ENCODE measurements around the gene FLNB. TPM values are rescaled to one million over a fixed set of nuclear protein-coding genes. Genes with fewer than 3 reads are reported as not detected.

The FLNB gene
- total and polyA plus RNA-seq, 2 of the 13 experiments (the other 11 are each of a cell fraction or from before 2014, with no cell fraction given) = 106 to 130 TPM

DNA sequence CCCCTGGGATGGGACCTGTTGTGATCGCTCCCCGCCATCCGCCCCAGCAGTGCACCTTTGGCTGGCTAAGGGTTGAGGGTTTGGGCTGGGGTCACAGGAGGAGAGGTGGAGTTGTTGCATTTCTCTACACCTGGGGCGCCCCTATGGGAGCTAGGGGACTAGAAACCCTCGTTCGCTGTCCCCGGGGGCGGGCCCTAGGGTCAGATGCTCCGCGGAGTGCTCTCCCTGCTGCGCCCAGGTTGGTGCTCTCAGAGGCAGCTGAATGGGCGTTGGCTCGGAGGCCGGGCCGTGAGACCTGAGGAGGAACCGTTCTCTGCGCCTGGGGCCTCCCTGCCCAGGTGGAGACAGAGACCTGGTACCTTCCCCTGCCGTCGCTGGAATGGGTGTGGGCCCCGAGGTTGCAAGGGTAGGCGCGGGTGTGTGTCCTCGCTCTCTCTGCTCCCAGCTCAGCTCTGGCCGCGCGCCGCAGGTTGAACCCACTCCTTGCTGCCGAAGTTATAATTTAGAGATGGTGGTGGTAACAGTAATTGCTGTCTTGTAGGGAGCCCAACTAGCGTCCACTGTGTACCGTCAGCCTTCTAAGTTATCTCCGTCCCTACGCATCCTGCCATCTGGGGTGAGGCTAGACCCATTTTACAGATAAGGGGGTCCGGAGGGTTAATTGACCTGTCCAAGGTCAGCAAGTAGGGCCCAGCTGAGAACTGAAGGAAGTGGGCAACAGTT is 965 bp downstream of the FLNB start (continued):
- 0 out of 2 replicates have a peak, but pooled peaks have one; percentile 21 for TF ChIP-seq ZNF510 (CRISPR knock-in tag; IDR thresholded peaks at IDR 0.05; ENCODE audit: low read depth)
- 0 out of 2 replicates have a peak, but pooled peaks have one; percentile 45 for TF ChIP-seq ZNF138 (CRISPR knock-in tag; IDR thresholded peaks at IDR 0.05; ENCODE audit: low read depth)
- TF ChIP-seq, protein P1, sequence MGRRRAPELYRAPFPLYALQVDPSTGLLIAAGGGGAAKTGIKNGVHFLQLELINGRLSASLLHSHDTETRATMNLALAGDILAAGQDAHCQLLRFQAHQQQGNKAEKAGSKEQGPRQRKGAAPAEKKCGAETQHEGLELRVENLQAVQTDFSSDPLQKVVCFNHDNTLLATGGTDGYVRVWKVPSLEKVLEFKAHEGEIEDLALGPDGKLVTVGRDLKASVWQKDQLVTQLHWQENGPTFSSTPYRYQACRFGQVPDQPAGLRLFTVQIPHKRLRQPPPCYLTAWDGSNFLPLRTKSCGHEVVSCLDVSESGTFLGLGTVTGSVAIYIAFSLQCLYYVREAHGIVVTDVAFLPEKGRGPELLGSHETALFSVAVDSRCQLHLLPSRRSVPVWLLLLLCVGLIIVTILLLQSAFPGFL (CRISPR knock-in tag; IDR thresholded peaks at IDR 0.05) = no peak
- TF ChIP-seq, protein P2, sequence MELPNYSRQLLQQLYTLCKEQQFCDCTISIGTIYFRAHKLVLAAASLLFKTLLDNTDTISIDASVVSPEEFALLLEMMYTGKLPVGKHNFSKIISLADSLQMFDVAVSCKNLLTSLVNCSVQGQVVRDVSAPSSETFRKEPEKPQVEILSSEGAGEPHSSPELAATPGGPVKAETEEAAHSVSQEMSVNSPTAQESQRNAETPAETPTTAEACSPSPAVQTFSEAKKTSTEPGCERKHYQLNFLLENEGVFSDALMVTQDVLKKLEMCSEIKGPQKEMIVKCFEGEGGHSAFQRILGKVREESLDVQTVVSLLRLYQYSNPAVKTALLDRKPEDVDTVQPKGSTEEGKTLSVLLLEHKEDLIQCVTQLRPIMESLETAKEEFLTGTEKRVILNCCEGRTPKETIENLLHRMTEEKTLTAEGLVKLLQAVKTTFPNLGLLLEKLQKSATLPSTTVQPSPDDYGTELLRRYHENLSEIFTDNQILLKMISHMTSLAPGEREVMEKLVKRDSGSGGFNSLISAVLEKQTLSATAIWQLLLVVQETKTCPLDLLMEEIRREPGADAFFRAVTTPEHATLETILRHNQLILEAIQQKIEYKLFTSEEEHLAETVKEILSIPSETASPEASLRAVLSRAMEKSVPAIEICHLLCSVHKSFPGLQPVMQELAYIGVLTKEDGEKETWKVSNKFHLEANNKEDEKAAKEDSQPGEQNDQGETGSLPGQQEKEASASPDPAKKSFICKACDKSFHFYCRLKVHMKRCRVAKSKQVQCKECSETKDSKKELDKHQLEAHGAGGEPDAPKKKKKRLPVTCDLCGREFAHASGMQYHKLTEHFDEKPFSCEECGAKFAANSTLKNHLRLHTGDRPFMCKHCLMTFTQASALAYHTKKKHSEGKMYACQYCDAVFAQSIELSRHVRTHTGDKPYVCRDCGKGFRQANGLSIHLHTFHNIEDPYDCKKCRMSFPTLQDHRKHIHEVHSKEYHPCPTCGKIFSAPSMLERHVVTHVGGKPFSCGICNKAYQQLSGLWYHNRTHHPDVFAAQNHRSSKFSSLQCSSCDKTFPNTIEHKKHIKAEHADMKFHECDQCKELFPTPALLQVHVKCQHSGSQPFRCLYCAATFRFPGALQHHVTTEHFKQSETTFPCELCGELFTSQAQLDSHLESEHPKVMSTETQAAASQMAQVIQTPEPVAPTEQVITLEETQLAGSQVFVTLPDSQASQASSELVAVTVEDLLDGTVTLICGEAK (IDR thresholded peaks at IDR 0.05) = no peak
- TF ChIP-seq, protein P2 (CRISPR knock-in tag; IDR thresholded peaks at IDR 0.05) = 0 out of 2 replicates have a peak, but pooled peaks have one; percentile 7
- 0 out of 2 replicates have a peak, but pooled peaks have one; percentile 11 for TF ChIP-seq ZNF776 (CRISPR knock-in tag; IDR thresholded peaks at IDR 0.05)
- TF ChIP-seq JUNB (CRISPR knock-in tag; IDR thresholded peaks at IDR 0.05; ENCODE audit: borderline replicate concordance) = no peak
- TF ChIP-seq ZNF3 (CRISPR knock-in tag; IDR thresholded peaks at IDR 0.05) = 0 out of 2 replicates have a peak, but pooled peaks have one; percentile 32
- no peak for TF ChIP-seq SMAD1 (CRISPR knock-in tag; IDR thresholded peaks at IDR 0.05; ENCODE audit: borderline replicate concordance, low read depth)
- peak; percentile 24 for TF ChIP-seq RBM22 (optimal IDR thresholded peaks at IDR 0.05; ENCODE audit: low read length)
- TF ChIP-seq, protein P3, sequence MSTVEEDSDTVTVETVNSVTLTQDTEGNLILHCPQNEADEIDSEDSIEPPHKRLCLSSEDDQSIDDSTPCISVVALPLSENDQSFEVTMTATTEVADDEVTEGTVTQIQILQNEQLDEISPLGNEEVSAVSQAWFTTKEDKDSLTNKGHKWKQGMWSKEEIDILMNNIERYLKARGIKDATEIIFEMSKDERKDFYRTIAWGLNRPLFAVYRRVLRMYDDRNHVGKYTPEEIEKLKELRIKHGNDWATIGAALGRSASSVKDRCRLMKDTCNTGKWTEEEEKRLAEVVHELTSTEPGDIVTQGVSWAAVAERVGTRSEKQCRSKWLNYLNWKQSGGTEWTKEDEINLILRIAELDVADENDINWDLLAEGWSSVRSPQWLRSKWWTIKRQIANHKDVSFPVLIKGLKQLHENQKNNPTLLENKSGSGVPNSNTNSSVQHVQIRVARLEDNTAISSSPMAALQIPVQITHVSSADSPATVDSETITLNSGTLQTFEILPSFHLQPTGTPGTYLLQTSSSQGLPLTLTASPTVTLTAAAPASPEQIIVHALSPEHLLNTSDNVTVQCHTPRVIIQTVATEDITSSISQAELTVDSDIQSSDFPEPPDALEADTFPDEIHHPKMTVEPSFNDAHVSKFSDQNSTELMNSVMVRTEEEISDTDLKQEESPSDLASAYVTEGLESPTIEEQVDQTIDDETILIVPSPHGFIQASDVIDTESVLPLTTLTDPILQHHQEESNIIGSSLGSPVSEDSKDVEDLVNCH (CRISPR knock-in tag; IDR thresholded peaks at IDR 0.05) = 0 out of 2 replicates have a peak, but pooled peaks have one; percentile 42
